AG04449 (cell line): Measurements from ENCODE around the gene FOSL2.

Experiments
- CTCF ChIA-PET: fragments of 350-600 bp; formaldehyde crosslinking; extraction: SDS; loops from one replicate; lab custom pipeline; 2021; ENCODE audit warnings: antibody characterized with exemption; lab: Yijun Ruan, JAX
- POLR2A ChIA-PET: fragments of 400-600, 350-600 bp; formaldehyde crosslinking; extraction: SDS; loops from one replicate; lab custom pipeline; 2020; ENCODE audit warnings: antibody characterized with exemption, inconsistent platforms; lab: Yijun Ruan, JAX
- DNase-seq: peaks from one replicate; pipeline ENCODE4 v3.0.0-alpha.2; 2010; ENCODE audit warnings: low read depth, low spot score
- H3K4me3 ChIP-seq: 2 replicates; pipeline ENCODE4 v1.5.1; 2011; ENCODE audit warnings: low read depth, mild to moderate bottlenecking, control low read depth, low read length
- TF ChIP-seq, protein P1 (sequence below): IDR thresholded peaks from one replicate; pipeline ENCODE4 v1.5.1; 2011; ENCODE audit warnings: mild to moderate bottlenecking, moderate library complexity, low read length, control low read depth, inconsistent platforms; ENCODE audit not compliant: insufficient read depth; ENCODE audit errors: missing control alignments

Gene FOSL2

DNA sequence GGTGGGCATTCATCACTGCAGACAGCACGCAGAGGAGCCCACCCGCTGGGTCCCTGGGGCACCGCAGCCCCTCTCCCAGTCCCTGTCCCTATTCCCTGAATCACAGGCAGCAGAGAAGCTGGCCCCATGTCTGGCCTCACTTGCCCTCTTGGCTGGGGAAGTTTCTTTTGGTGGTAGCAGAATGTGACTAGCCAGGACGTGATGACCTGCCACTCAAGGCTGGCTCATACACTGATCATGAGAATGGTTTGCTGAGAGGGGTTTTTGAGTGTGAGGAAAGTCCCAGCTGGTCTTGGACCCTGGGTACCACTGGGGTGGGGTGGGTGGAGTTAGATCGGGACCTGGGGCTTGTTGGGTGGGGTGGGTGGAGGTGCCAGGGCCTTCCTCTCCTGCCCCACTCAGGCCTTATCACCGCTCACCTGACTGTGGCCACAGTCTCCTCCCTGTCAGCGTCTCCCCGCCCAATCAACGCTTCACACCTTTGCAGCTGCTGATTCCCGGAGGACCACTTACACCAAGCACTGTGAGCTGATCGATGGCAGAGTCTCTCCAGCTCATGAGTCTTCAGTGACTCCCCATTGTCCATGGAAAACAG is 28.9 kb upstream of the FOSL2 start:
- ChIA-PET POLR2A (no interaction called here), CTCF (no interaction called here)
- TF ChIP-seq, protein P1, sequence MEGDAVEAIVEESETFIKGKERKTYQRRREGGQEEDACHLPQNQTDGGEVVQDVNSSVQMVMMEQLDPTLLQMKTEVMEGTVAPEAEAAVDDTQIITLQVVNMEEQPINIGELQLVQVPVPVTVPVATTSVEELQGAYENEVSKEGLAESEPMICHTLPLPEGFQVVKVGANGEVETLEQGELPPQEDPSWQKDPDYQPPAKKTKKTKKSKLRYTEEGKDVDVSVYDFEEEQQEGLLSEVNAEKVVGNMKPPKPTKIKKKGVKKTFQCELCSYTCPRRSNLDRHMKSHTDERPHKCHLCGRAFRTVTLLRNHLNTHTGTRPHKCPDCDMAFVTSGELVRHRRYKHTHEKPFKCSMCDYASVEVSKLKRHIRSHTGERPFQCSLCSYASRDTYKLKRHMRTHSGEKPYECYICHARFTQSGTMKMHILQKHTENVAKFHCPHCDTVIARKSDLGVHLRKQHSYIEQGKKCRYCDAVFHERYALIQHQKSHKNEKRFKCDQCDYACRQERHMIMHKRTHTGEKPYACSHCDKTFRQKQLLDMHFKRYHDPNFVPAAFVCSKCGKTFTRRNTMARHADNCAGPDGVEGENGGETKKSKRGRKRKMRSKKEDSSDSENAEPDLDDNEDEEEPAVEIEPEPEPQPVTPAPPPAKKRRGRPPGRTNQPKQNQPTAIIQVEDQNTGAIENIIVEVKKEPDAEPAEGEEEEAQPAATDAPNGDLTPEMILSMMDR = no peak
- no peak overlapping the region for H3K4me3 ChIP-seq
- no peak for DNase-seq

DNA sequence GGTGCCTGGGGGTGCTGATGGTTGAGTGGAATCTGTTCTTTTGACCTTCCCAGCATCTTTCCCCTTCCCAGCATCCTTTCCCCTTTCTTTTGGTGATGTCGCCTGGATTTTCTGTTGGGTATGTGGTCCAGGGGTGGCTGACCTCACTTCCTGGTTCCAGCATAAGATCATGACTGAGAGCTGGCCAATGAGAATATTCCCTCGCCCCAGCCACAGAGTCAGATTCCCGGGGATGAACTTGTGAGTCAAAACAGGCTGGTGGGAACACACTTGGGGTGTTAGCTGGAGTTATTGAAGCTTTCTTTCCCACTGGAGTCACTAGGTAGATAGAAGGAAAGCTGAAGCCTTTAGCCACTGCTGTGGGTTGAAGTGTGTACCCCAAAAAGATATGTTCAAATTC is 28.0 kb upstream of the FOSL2 start:
- POLR2A ChIA-PET = no interaction called here
- TF ChIP-seq, protein P1 = no peak
- CTCF ChIA-PET = interaction anchor here (1.2 kb wide), 1 partner anchor 13 kb away, joined by 4 read pairs; no protein-coding TSS in a partner anchor
- H3K4me3 ChIP-seq = no peak overlapping the region
- DNase-seq = no peak

- ChIA-PET CTCF (interaction anchor here (1.2 to 1.6 kb wide), 2 partner anchors 13 to 16 kb away, joined by 3 to 4 read pairs; no protein-coding TSS in a partner anchor), POLR2A (no interaction called here)
- no peak overlapping the region for H3K4me3 ChIP-seq
- TF ChIP-seq, protein P1 = no peak
- no peak for DNase-seq
Observed at GRCh38 chr2:28365158-28365557, 27.5 kb upstream of the FOSL2 start.

DNA sequence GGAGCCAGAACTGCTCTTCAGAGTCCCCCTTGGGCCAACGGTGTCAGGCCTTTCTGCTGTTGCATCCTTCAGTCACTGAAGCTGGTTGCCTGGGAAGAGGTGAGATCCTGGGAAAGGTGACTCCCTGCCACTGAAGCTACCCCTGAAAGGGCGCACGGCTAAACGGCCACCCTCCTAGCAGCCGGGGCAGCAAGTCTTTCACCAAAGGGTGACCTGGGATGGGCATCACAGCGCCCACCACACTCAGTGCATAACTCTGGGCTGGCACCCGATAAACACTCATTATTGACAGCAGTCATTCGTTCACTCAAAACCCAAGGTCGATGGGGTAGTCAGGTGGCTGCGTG is 26.5 kb upstream of the FOSL2 start:
- ChIA-PET CTCF (interaction anchor here (1.6 kb wide), 1 partner anchor 15 kb away, joined by 3 read pairs; no protein-coding TSS in a partner anchor), POLR2A (no interaction called here)
- DNase-seq = no peak
- TF ChIP-seq, protein P1 = no peak
- H3K4me3 ChIP-seq = no peak overlapping the region

DNA sequence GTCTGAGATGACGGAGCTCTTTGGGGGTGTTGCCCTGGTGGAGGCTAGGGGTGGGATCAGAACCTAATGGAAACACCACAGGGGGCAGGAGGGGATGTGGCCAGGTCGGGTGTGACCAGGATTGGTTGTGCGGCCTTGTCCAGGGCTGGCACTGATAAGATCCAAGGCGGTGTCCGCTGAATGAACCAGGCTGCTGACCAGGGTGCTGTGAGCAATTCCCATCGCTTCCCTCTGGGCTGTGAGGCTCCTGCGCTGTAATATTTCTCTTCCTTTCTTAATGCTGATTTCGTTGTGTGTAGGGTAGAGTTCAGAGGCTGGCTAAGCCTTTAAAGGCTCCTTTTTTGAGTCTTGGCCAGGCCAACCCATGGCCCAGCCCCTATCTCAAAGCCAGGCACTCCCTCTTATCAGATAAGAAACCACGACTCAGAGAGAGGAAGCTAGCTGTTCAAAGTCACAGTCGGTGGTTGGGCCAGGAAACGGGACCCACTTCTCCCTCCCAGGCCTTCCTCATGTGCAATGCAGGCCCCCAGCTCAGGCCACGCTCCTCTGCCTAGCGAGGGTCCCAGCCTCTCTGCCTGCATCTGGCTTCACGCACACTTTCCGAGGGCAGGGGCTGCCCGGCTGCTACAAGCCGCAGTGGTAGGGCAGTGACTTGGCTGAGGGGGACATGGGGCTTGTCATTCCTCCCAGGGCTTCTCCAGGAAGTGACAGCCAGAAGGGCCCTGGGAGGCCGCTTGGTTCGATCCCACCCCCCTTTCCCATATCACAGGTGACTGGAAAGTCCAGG is 26.0 kb upstream of the FOSL2 start:
- TF ChIP-seq, protein P1 = no peak
- no peak for DNase-seq
- H3K4me3 ChIP-seq = no peak overlapping the region
- CTCF ChIA-PET = interaction anchor here (1.6 kb wide), 1 partner anchor 14 kb away, joined by 3 read pairs; no protein-coding TSS in a partner anchor
- POLR2A ChIA-PET = no interaction called here

DNA sequence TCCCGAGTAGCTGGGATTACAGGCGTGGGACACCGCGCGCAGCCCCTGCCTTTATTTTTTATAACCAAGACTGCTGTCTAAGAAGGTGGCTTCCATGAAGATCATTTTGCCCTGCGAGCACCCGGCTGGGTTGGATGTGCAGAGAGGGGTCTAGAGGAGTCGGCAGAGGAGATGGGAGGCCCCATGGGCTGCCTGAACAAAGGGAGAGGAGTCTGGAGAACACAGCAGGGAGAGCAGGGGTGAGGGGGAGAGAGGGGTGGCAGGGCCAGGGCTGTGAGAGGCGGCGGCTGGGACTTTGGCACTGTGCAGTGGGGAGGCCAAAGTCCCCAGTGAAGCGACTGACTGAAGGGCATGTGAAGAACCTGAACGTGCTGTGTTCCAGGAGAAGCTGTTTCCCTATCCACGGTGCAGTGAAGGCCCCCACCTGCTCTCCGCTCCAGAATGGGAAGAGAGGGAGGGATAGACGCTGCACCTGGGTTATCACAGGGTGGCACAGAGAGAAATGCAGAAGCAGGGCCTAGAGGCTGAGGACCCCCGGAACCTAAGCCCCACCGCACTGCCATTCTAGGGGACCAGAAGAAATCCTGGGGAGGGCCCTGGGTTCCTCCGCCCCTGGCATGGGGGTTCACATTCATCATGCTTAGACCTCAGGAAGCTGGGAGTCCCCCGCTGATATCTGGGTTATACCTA is 24.8 kb upstream of the FOSL2 start:
- TF ChIP-seq, protein P1 = no peak
- ChIA-PET POLR2A (no interaction called here), CTCF (no interaction called here)
- no peak for DNase-seq
- H3K4me3 ChIP-seq = no peak overlapping the region
